Suprapubic skin (tissue), 4 donors: ENCODE results near the gene CDH4.

Experiments used
- EP300 ChIP-seq: sonication (generic); formaldehyde crosslinking; IDR thresholded peaks from one replicate; pipeline ENCODE4 v1.6.1; 2017; ENCODE audit warnings: antibody characterized with exemption
- POLR2A ChIP-seq, 2 donors: fragments of 450-650 bp; IDR thresholded peaks; one replicate each; pipeline ENCODE4 v1.6.1; 2017; ENCODE audit warnings: antibody characterized with exemption in 2 of 2, mild to moderate bottlenecking in 2 of 2, moderate library complexity in 2 of 2
- POLR2AphosphoS5 ChIP-seq, 3 donors: sonication (generic); formaldehyde crosslinking; IDR thresholded peaks; one replicate each; pipeline ENCODE4 v1.6.1; 2017; ENCODE audit warnings: antibody characterized with exemption in 3 of 3
- TF ChIP-seq, protein P1 (sequence below), 2 donors: fragments of 200-600 bp in 1 of 2; fragments of 450-650 bp in 1 of 2; sonication (generic) in 1 of 2; IDR thresholded peaks; one replicate each; pipeline ENCODE4 v1.5.1; 2016 to 2019; ENCODE audit warnings: antibody characterized with exemption in 2 of 2, mild to moderate bottlenecking in 1 of 2, moderate library complexity in 1 of 2

DNA sequence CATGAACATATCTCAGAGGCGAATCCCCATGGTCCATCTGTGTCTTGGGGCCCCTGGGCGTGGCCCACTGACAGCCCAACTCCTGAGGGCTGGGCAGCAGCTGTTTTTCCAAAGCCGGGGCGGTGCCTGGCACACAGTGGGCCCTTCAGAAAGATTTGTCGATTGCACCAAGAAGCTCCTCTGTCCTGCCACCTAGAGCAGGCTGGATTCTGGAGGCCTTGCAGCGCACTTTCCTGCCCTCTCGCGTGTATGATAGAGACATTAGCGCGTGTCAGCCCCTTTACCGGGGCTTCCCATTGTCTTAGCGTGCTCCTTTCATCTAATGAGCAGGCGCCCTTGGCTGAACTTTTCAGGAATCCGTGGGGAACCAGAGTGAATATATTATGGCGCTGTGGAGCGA is 45.4 kb downstream of the CDH4 start:
- TF ChIP-seq, protein P1, sequence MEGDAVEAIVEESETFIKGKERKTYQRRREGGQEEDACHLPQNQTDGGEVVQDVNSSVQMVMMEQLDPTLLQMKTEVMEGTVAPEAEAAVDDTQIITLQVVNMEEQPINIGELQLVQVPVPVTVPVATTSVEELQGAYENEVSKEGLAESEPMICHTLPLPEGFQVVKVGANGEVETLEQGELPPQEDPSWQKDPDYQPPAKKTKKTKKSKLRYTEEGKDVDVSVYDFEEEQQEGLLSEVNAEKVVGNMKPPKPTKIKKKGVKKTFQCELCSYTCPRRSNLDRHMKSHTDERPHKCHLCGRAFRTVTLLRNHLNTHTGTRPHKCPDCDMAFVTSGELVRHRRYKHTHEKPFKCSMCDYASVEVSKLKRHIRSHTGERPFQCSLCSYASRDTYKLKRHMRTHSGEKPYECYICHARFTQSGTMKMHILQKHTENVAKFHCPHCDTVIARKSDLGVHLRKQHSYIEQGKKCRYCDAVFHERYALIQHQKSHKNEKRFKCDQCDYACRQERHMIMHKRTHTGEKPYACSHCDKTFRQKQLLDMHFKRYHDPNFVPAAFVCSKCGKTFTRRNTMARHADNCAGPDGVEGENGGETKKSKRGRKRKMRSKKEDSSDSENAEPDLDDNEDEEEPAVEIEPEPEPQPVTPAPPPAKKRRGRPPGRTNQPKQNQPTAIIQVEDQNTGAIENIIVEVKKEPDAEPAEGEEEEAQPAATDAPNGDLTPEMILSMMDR (IDR thresholded peaks at IDR 0.05), result no peak
- no peak for TF ChIP-seq POLR2A (IDR thresholded peaks at IDR 0.05)
- TF ChIP-seq POLR2AphosphoS5 (IDR thresholded peaks at IDR 0.05), result no peak
- no peak for TF ChIP-seq EP300
